Mesenchymal stem cell (in vitro differentiated cells and primary cell): ENCODE data around the gene EIF3A. TPM values are rescaled to one million over a fixed set of nuclear protein-coding genes. Genes with fewer than 3 reads are reported as not detected.

Experiments
- DNase-seq: peaks from one replicate; pipeline ENCODE4 v3.0.0-alpha.2; 2013
- H2AFZ ChIP-seq: one replicate; pipeline ENCODE4 v1.6.1; 2013; ENCODE audit warnings: low read depth, mild to moderate bottlenecking, control low read depth, inconsistent platforms, low read length, moderate library complexity
- H2AK5ac ChIP-seq: 2 replicates; pipeline ENCODE4 v1.6.1; 2013; ENCODE audit warnings: low read length, moderate library complexity, mild to moderate bottlenecking, inconsistent platforms; ENCODE audit not compliant: severe bottlenecking
- H2BK120ac ChIP-seq: one replicate; pipeline ENCODE4 v1.6.1; 2013; ENCODE audit warnings: low read depth, mild to moderate bottlenecking, inconsistent platforms, low read length, moderate library complexity
- H2BK12ac ChIP-seq, 2 experiments: one replicate each; pipeline ENCODE4 v1.6.1; 2013; ENCODE audit warnings: inconsistent platforms in 2 of 2, low read length in 2 of 2, mild to moderate bottlenecking in 2 of 2, moderate library complexity in 2 of 2, control low read depth in 1 of 2
- H2BK15ac ChIP-seq: one replicate; pipeline ENCODE4 v1.6.1; 2013; ENCODE audit warnings: mild to moderate bottlenecking, low read depth, inconsistent platforms; ENCODE audit not compliant: poor library complexity, severe bottlenecking
- H2BK5ac ChIP-seq: 2 replicates; pipeline ENCODE4 v1.6.1; 2013; ENCODE audit warnings: low read depth, mild to moderate bottlenecking, low read length, control low read depth, inconsistent platforms; ENCODE audit not compliant: poor library complexity, severe bottlenecking
- H3K14ac ChIP-seq, 2 experiments: one replicate each; pipeline ENCODE4 v1.6.1; 2013; ENCODE audit warnings: inconsistent platforms in 2 of 2, low read length in 2 of 2, control low read depth in 1 of 2, mild to moderate bottlenecking in 1 of 2, moderate library complexity in 1 of 2
- H3K18ac ChIP-seq, 2 experiments: one replicate each; pipeline ENCODE4 v1.6.1; 2013; ENCODE audit warnings: inconsistent platforms in 2 of 2, low read length in 2 of 2, control low read depth in 1 of 2, low read depth in 1 of 2, mild to moderate bottlenecking in 1 of 2
- H3K23ac ChIP-seq, 2 experiments: one replicate each; pipeline ENCODE4 v1.6.1; 2013; ENCODE audit warnings: inconsistent platforms in 2 of 2, low read length in 2 of 2, mild to moderate bottlenecking in 2 of 2, moderate library complexity in 2 of 2, control low read depth in 1 of 2
- H3K27ac ChIP-seq: 2 replicates; pipeline ENCODE4 v1.5.1; 2013; ENCODE audit warnings: mild to moderate bottlenecking, moderate library complexity, low read length, control low read depth, inconsistent platforms; ENCODE audit not compliant: poor library complexity, severe bottlenecking
- H3K27me3 ChIP-seq, 2 experiments: 2 replicates each; pipeline versions ENCODE4 v1.6.1 to v1.7.0; 2013; ENCODE audit warnings: low read length in 2 of 2, mild to moderate bottlenecking in 2 of 2, moderate library complexity in 2 of 2, control low read depth in 1 of 2, inconsistent platforms in 1 of 2; ENCODE audit not compliant: control insufficient read depth in 1 of 2, insufficient read depth in 1 of 2
- H3K36me3 ChIP-seq, 2 experiments: 2 replicates each; pipeline versions ENCODE4 v1.6.1 to v1.7.0; 2013; ENCODE audit warnings: low read length in 2 of 2, control low read depth in 1 of 2, inconsistent platforms in 1 of 2, low read depth in 1 of 2, mild to moderate bottlenecking in 1 of 2; ENCODE audit not compliant: insufficient read depth in 2 of 2, control insufficient read depth in 1 of 2
- H3K4ac ChIP-seq, 2 experiments: one replicate each; pipeline ENCODE4 v1.6.1; 2013; ENCODE audit warnings: inconsistent platforms in 2 of 2, low read length in 2 of 2, mild to moderate bottlenecking in 2 of 2, moderate library complexity in 2 of 2, control low read depth in 1 of 2, low read depth in 1 of 2
- H3K4me1 ChIP-seq: 2 replicates; pipeline ENCODE4 v1.6.1; 2013; ENCODE audit warnings: low read depth, low read length, control low read depth; ENCODE audit not compliant: control insufficient read depth, insufficient read depth
- H3K4me2 ChIP-seq: 2 replicates; pipeline ENCODE4 v1.6.1; 2013; ENCODE audit warnings: low read length, mild to moderate bottlenecking, inconsistent platforms; ENCODE audit not compliant: poor library complexity, severe bottlenecking
- H3K4me3 ChIP-seq, 2 experiments: 2 replicates each; pipeline versions ENCODE4 v1.5.1 to v1.7.0; 2013; ENCODE audit warnings: low read length in 2 of 2, mild to moderate bottlenecking in 2 of 2, control low read depth in 1 of 2, low read depth in 1 of 2; ENCODE audit not compliant: insufficient read depth in 1 of 2
- H3K79me1 ChIP-seq: replicated peaks from 2 replicates; pipeline ENCODE4 v1.6.1; 2013; ENCODE audit warnings: mild to moderate bottlenecking, control low read depth, low read length, inconsistent platforms; ENCODE audit not compliant: poor library complexity, severe bottlenecking
- H3K9ac ChIP-seq: 2 replicates; pipeline ENCODE4 v1.7.0; 2013; ENCODE audit warnings: mild to moderate bottlenecking, low read length, moderate library complexity
- H3K9me3 ChIP-seq: 2 replicates; pipeline ENCODE4 v1.7.0; 2013; ENCODE audit warnings: mild to moderate bottlenecking, low read length; ENCODE audit not compliant: control insufficient read depth
- H4K8ac ChIP-seq: one replicate; pipeline ENCODE4 v1.6.1; 2013; ENCODE audit warnings: inconsistent platforms, mild to moderate bottlenecking, low read length, moderate library complexity
- H4K91ac ChIP-seq: one replicate; pipeline ENCODE4 v1.6.1; 2013; ENCODE audit warnings: mild to moderate bottlenecking, low read length, inconsistent platforms
- WGBS: methylation state at CpG from one replicate; pipeline ENCODE4 v1.1.7; 2013; ENCODE audit warnings: mixed read lengths; 5-methylcytosine and 5-hydroxymethylcytosine counted together
- polyA plus RNA-seq, 2 experiments: library from polyadenylated mRNA; stranded (reverse); fragments of 200-250 nt; gene quantifications; one replicate each; pipeline ENCODE4 v1.2.3, GENCODE V29; 2013

Gene EIF3A
- polyA plus RNA-seq (2013, experiment 1 of 2), result 129 TPM
- 127 TPM for polyA plus RNA-seq (2013, experiment 2 of 2)

GRCh38 chr10:119080521-119081259 lies at the start of gene EIF3A:
Gene EIF3A (minus strand): TSS chr10:119080817. CDS start chr10:119080676, 141 bp downstream.
- H3K4ac ChIP-seq, result peak within 1 kb of the TSS; percentile 89 to 100
- peak; percentile 93 for DNase-seq
- peak within 1 kb of the TSS; percentile 63 for H2AFZ ChIP-seq
- peak within 1 kb of the TSS; percentile 92 for H3K27ac ChIP-seq
- peak within 1 kb of the TSS; percentile 88 to 99 for H3K18ac ChIP-seq
- peak within 1 kb of the TSS; percentile 100 for H3K9ac ChIP-seq
- no peaks in the 10 kb centered on the region for H3K27me3 ChIP-seq
- peak within 1 kb of the TSS; percentile 89 for H2AK5ac ChIP-seq
- peak within 1 kb of the TSS in 1 of 2 experiments; percentile 99 for H3K14ac ChIP-seq
- H3K23ac ChIP-seq, result peak within 1 kb of the TSS; percentile 42 to 98
- H3K4me1 ChIP-seq, result no peaks in the 10 kb centered on the region
- WGBS, result under 1% methylated on average over 67 of the region's 74 CpGs
- H2BK120ac ChIP-seq, result peak within 1 kb of the TSS; percentile 58
- H3K36me3 ChIP-seq, result peaks cover 0 to 5% of the 10 kb centered on the region in 2 experiments
- H4K8ac ChIP-seq, result peak within 1 kb of the TSS; percentile 94
- peak within 1 kb of the TSS; percentile 81 for H2BK5ac ChIP-seq
- peaks cover 1% of the 10 kb centered on the region for H3K79me1 ChIP-seq
- H3K4me2 ChIP-seq, result peak within 1 kb of the TSS; percentile 67
- H2BK15ac ChIP-seq, result peak within 1 kb of the TSS; percentile 55
- peak within 1 kb of the TSS; percentile 84 to 87 for H3K4me3 ChIP-seq
- H2BK12ac ChIP-seq, result peak within 1 kb of the TSS in 1 of 2 experiments; percentile 71
- no peaks in the 10 kb centered on the region for H3K9me3 ChIP-seq
- peak within 1 kb of the TSS; percentile 67 for H4K91ac ChIP-seq

- DNase-seq, result no peak
- Histone ChIP-seq H3K27ac (no peak overlapping the region), H3K4me3 (no peak overlapping the region), H4K8ac (no peak overlapping the region), H3K23ac (no peak overlapping the region), H3K4ac (no peak overlapping the region), H2BK120ac (no peak overlapping the region), H4K91ac (no peak overlapping the region), H3K9me3 (no peaks in the 10 kb centered on the region), H3K79me1 (peaks cover 11% of the 10 kb centered on the region), H2BK12ac (no peak overlapping the region), H3K18ac (no peak overlapping the region), H2AFZ (no peak overlapping the region), H3K9ac (no peak overlapping the region), H3K27me3 (no peaks in the 10 kb centered on the region), H3K4me2 (no peak overlapping the region), H2BK5ac (no peak overlapping the region), H2BK15ac (no peak overlapping the region), H3K14ac (no peak overlapping the region), H3K36me3 (peaks cover 40 to 82% of the 10 kb centered on the region in 2 experiments), H3K4me1 (peaks cover 5% of the 10 kb centered on the region), H2AK5ac (no peak overlapping the region)
- WGBS, result 97% methylated on average over 2 of the region's 4 CpGs
These were observed 49.1 kb upstream of the EIF3A start for GRCh38 chr10:119129721-119130120.

- H3K4me2 ChIP-seq, result no peak overlapping the region
- no peak overlapping the region for H4K91ac ChIP-seq
- H3K4me1 ChIP-seq, result peaks cover 3% of the 10 kb centered on the region
- no peak for DNase-seq
- H3K27ac ChIP-seq, result no peak overlapping the region
- H2BK15ac ChIP-seq, result no peak overlapping the region
- no peak overlapping the region for H3K9ac ChIP-seq
- no peak overlapping the region for H3K4ac ChIP-seq
- no peak overlapping the region for H3K4me3 ChIP-seq
- H2AK5ac ChIP-seq, result no peak overlapping the region
- no peak overlapping the region for H4K8ac ChIP-seq
- no peak overlapping the region for H2BK5ac ChIP-seq
- no peak overlapping the region for H3K18ac ChIP-seq
- no peak overlapping the region for H3K14ac ChIP-seq
- H3K36me3 ChIP-seq, result peaks cover 40 to 85% of the 10 kb centered on the region in 2 experiments
- H2BK120ac ChIP-seq, result no peak overlapping the region
- no peaks in the 10 kb centered on the region for H3K27me3 ChIP-seq
- WGBS, result 100% methylated on average over 2 of the region's 2 CpGs
- H2BK12ac ChIP-seq, result no peak overlapping the region
- no peaks in the 10 kb centered on the region for H3K9me3 ChIP-seq
- H3K79me1 ChIP-seq, result peaks cover 7% of the 10 kb centered on the region
- no peak overlapping the region for H3K23ac ChIP-seq
- no peak overlapping the region for H2AFZ ChIP-seq
These were observed 45.3 kb upstream of the EIF3A start for GRCh38 chr10:119125942-119126341.

GRCh38 chr10:119120875-119121274 lies 40.3 kb upstream of the EIF3A start:
- no peak overlapping the region for H3K4me2 ChIP-seq
- no peak overlapping the region for H4K91ac ChIP-seq
- no peak overlapping the region for H2BK120ac ChIP-seq
- no peak overlapping the region for H3K9ac ChIP-seq
- H3K79me1 ChIP-seq, result peaks cover 10% of the 10 kb centered on the region
- 100% methylated on average over 1 of the region's 2 CpGs for WGBS
- no peak overlapping the region for H2AK5ac ChIP-seq
- no peaks in the 10 kb centered on the region for H3K27me3 ChIP-seq
- no peaks in the 10 kb centered on the region for H3K9me3 ChIP-seq
- no peak overlapping the region for H2AFZ ChIP-seq
- H2BK15ac ChIP-seq, result no peak overlapping the region
- no peak overlapping the region for H3K14ac ChIP-seq
- H2BK12ac ChIP-seq, result no peak overlapping the region
- no peak overlapping the region for H3K4me3 ChIP-seq
- H2BK5ac ChIP-seq, result no peak overlapping the region
- no peak overlapping the region for H3K4ac ChIP-seq
- no peak overlapping the region for H3K27ac ChIP-seq
- H3K4me1 ChIP-seq, result no peaks in the 10 kb centered on the region
- peaks cover 45 to 86% of the 10 kb centered on the region in 2 experiments for H3K36me3 ChIP-seq
- H3K18ac ChIP-seq, result no peak overlapping the region
- no peak overlapping the region for H3K23ac ChIP-seq
- H4K8ac ChIP-seq, result no peak overlapping the region
- no peak for DNase-seq
